MM.1S (cell line): ENCODE results near the gene MYH6.

Source experiments
- DNase-seq: peaks from one replicate; pipeline ENCODE4 v3.0.0-alpha.2; 2015
- H2AFZ ChIP-seq: fragments of 300-600 bp; sonication (generic); 2 replicates; pipeline ENCODE4 v1.6.0; 2016; ENCODE audit warnings: antibody characterized with exemption, low read length
- H3F3A ChIP-seq: fragments of 300-600 bp; sonication (generic); 2 replicates; pipeline ENCODE4 v1.6.1; 2016; ENCODE audit warnings: mild to moderate bottlenecking, antibody characterized with exemption, low read length, moderate library complexity, mixed read lengths; ENCODE audit not compliant: insufficient read depth
- H3K27ac ChIP-seq: fragments of 300-600 bp; sonication (generic); 2 replicates; pipeline ENCODE4 v1.5.1; 2016; ENCODE audit warnings: mild to moderate bottlenecking, low read length
- H3K27me3 ChIP-seq: fragments of 300-600 bp; sonication (generic); replicated peaks from 2 replicates; pipeline ENCODE4 v1.6.0; 2016; ENCODE audit warnings: low read length; ENCODE audit not compliant: insufficient read depth
- H3K36me3 ChIP-seq: fragments of 300-600 bp; sonication (generic); replicated peaks from 2 replicates; pipeline ENCODE4 v1.6.1; 2016; ENCODE audit warnings: mild to moderate bottlenecking, low read length, mixed read lengths; ENCODE audit not compliant: insufficient read depth
- H3K4me1 ChIP-seq: fragments of 300-600 bp; sonication (generic); 2 replicates; pipeline ENCODE4 v1.6.1; 2016; ENCODE audit warnings: low read length, mixed read lengths
- H3K4me2 ChIP-seq: fragments of 300-600 bp; sonication (generic); 2 replicates; pipeline ENCODE4 v1.6.0; 2016; ENCODE audit warnings: low read depth, low read length
- H3K4me3 ChIP-seq: fragments of 300-600 bp; sonication (generic); 2 replicates; pipeline ENCODE4 v1.5.1; 2016; ENCODE audit warnings: low read length, mixed read lengths
- H3K79me2 ChIP-seq: fragments of 300-600 bp; sonication (generic); 2 replicates; pipeline ENCODE4 v1.6.1; 2016; ENCODE audit warnings: mixed run types, low read length, mixed read lengths
- H3K9ac ChIP-seq: fragments of 300-600 bp; sonication (generic); 2 replicates; pipeline ENCODE4 v1.6.1; 2016; ENCODE audit warnings: low read length, mixed read lengths
- H3K9me2 ChIP-seq: fragments of 300-600 bp; sonication (generic); replicated peaks from 2 replicates; pipeline ENCODE4 v1.6.1; 2016; ENCODE audit warnings: mild to moderate bottlenecking, low read length, mixed read lengths; ENCODE audit not compliant: insufficient read depth
- H3K9me3 ChIP-seq: fragments of 300-600 bp; sonication (generic); replicated peaks from 2 replicates; pipeline ENCODE4 v1.6.1; 2016; ENCODE audit warnings: mild to moderate bottlenecking, low read length, mixed read lengths; ENCODE audit not compliant: insufficient read depth
- H4K20me1 ChIP-seq: fragments of 300-600 bp; sonication (generic); 2 replicates; pipeline ENCODE4 v1.6.1; 2016; ENCODE audit warnings: mild to moderate bottlenecking, low read length, moderate library complexity, mixed read lengths; ENCODE audit not compliant: insufficient read depth
- EZH2 ChIP-seq: fragments of 300-600 bp; sonication (generic); optimal IDR thresholded peaks from 2 replicates; pipeline ENCODE3; 2017; ENCODE audit warnings: low read depth, mild to moderate bottlenecking, antibody characterized with exemption, low read length, mixed read lengths
- EZH2phosphoT487 ChIP-seq: fragments of 300-600 bp; sonication (generic); IDR thresholded peaks from 2 replicates; pipeline ENCODE4 v1.6.1; 2018; ENCODE audit warnings: antibody characterized with exemption, low read length
- TF ChIP-seq, protein P1 (sequence below): fragments of 300-600 bp; sonication (generic); IDR thresholded peaks from 2 replicates; pipeline ENCODE4 v1.5.1; 2016; ENCODE audit warnings: antibody characterized with exemption, low read length, mixed read lengths

Gene MYH6

DNA sequence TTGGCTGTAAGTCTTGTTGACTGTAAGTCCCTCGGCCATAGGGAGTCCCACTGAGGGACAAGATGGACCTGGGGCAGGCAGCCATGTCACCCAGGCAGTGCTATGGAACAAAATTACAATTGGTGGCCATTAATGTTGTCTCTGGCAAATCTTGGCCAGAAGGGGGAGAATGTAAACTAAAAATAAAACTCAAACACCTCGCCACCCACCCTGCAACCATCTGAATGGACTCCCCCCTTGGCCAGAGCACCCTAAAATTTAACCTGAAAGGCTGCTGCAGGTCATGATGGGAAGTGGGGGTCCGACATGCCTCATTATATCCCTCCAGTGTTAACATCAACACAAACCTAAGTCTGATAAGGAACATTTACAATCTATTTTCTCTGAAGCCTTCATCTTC lies 63.6 kb downstream of the MYH6 start:
- TF ChIP-seq, protein P1, sequence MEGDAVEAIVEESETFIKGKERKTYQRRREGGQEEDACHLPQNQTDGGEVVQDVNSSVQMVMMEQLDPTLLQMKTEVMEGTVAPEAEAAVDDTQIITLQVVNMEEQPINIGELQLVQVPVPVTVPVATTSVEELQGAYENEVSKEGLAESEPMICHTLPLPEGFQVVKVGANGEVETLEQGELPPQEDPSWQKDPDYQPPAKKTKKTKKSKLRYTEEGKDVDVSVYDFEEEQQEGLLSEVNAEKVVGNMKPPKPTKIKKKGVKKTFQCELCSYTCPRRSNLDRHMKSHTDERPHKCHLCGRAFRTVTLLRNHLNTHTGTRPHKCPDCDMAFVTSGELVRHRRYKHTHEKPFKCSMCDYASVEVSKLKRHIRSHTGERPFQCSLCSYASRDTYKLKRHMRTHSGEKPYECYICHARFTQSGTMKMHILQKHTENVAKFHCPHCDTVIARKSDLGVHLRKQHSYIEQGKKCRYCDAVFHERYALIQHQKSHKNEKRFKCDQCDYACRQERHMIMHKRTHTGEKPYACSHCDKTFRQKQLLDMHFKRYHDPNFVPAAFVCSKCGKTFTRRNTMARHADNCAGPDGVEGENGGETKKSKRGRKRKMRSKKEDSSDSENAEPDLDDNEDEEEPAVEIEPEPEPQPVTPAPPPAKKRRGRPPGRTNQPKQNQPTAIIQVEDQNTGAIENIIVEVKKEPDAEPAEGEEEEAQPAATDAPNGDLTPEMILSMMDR: no peak
- no peak for TF ChIP-seq EZH2phosphoT487
- no peak for TF ChIP-seq EZH2
- H3K4me2 ChIP-seq: no peak overlapping the region
- DNase-seq: no peak
- no peaks in the 10 kb centered on the region for H3K9me3 ChIP-seq
- no peaks in the 10 kb centered on the region for H3K36me3 ChIP-seq
- no peak overlapping the region for H3K9ac ChIP-seq
- H3K79me2 ChIP-seq: no peaks in the 10 kb centered on the region
- no peaks in the 10 kb centered on the region for H3K27me3 ChIP-seq
- no peaks in the 10 kb centered on the region for H4K20me1 ChIP-seq
- H3K9me2 ChIP-seq: no peaks in the 10 kb centered on the region
- no peak overlapping the region for H3K27ac ChIP-seq
- H3K4me1 ChIP-seq: no peaks in the 10 kb centered on the region
- no peaks in the 10 kb centered on the region for H3F3A ChIP-seq
- no peak overlapping the region for H2AFZ ChIP-seq
- no peak overlapping the region for H3K4me3 ChIP-seq

GRCh38 chr14:23339506-23340268 lies 68.4 kb downstream of the MYH6 start:
- no peak for TF ChIP-seq EZH2phosphoT487
- TF ChIP-seq, protein P1: no peak
- no peak for TF ChIP-seq EZH2
- no peaks in the 10 kb centered on the region for H3K4me1 ChIP-seq
- DNase-seq: no peak

GRCh38 chr14:23335623-23336022 lies 72.5 kb downstream of the MYH6 start:
- no peaks in the 10 kb centered on the region for H3K9me2 ChIP-seq
- no peak for DNase-seq

More at GRCh38 chr14:23339506-23340268, 68.4 kb downstream of the MYH6 start:
- Histone ChIP-seq H2AFZ (no peak overlapping the region), H3K9ac (no peak overlapping the region), H3K4me3 (no peak overlapping the region), H3F3A (no peaks in the 10 kb centered on the region), H3K36me3 (no peaks in the 10 kb centered on the region), H3K79me2 (no peaks in the 10 kb centered on the region), H3K27me3 (no peaks in the 10 kb centered on the region), H3K9me3 (no peaks in the 10 kb centered on the region), H3K9me2 (no peaks in the 10 kb centered on the region), H4K20me1 (no peaks in the 10 kb centered on the region), H3K4me2 (no peak overlapping the region), H3K27ac (no peak overlapping the region)

More at GRCh38 chr14:23335623-23336022, 72.5 kb downstream of the MYH6 start:
- no peaks in the 10 kb centered on the region for H3K79me2 ChIP-seq
- H3K4me3 ChIP-seq: no peak overlapping the region
- no peak overlapping the region for H2AFZ ChIP-seq
- H3K9ac ChIP-seq: no peak overlapping the region
- no peaks in the 10 kb centered on the region for H3F3A ChIP-seq
- H4K20me1 ChIP-seq: no peaks in the 10 kb centered on the region
- H3K36me3 ChIP-seq: no peaks in the 10 kb centered on the region
- TF ChIP-seq, protein P1: no peak
- no peak for TF ChIP-seq EZH2
- no peak for TF ChIP-seq EZH2phosphoT487
- H3K27ac ChIP-seq: no peak overlapping the region
- H3K4me1 ChIP-seq: no peaks in the 10 kb centered on the region
- H3K4me2 ChIP-seq: no peak overlapping the region
- no peaks in the 10 kb centered on the region for H3K9me3 ChIP-seq
- H3K27me3 ChIP-seq: no peaks in the 10 kb centered on the region
